GM23338 (cell line): ENCODE measurements around the gene POLR3K.

ENCODE experiments used
- CREB1 ChIP-seq: fragments of 250-450 bp; sonication (Bioruptor Pico); IDR thresholded peaks from 2 replicates; pipeline ENCODE4 v1.5.0; 2020; ENCODE audit warnings: low read depth, mild to moderate bottlenecking, moderate library complexity
- EZH2 ChIP-seq: fragments of 200-600 bp; sonication (generic); IDR thresholded peaks from one replicate; pipeline ENCODE4 v1.8.0; 2017; ENCODE audit warnings: antibody characterized with exemption, mild to moderate bottlenecking, low read depth; ENCODE audit not compliant: unreplicated experiment
- EZH2phosphoT487 ChIP-seq: fragments of 200-600 bp; sonication (generic); IDR thresholded peaks from one replicate; pipeline ENCODE4 v1.8.1; 2018; ENCODE audit warnings: antibody characterized with exemption; ENCODE audit not compliant: unreplicated experiment
- JUNB ChIP-seq: IDR thresholded peaks from one replicate; pipeline ENCODE4 v1.6.1; 2016; ENCODE audit warnings: antibody characterized with exemption; ENCODE audit not compliant: unreplicated experiment
- NANOG ChIP-seq: IDR thresholded peaks from 2 replicates; pipeline ENCODE4 v1.6.1; 2016; ENCODE audit warnings: antibody characterized with exemption, borderline replicate concordance
- POLR2AphosphoS5 ChIP-seq: IDR thresholded peaks from 2 replicates; pipeline ENCODE4 v1.6.1; 2016; ENCODE audit warnings: antibody characterized with exemption, low read depth
- REST ChIP-seq: IDR thresholded peaks from one replicate; pipeline ENCODE4 v1.6.1; 2018; ENCODE audit warnings: antibody characterized with exemption; ENCODE audit not compliant: unreplicated experiment
- STAT1 ChIP-seq: IDR thresholded peaks from one replicate; pipeline ENCODE4 v1.6.1; 2016; ENCODE audit warnings: antibody characterized with exemption; ENCODE audit not compliant: unreplicated experiment
- ZNF331 ChIP-seq: fragments of 250-450 bp; sonication (Bioruptor Pico); IDR thresholded peaks from 2 replicates; pipeline ENCODE4 v1.5.0; 2020; ENCODE audit warnings: low read depth, mild to moderate bottlenecking, moderate library complexity
- TF ChIP-seq, protein P1 (sequence below), 2 experiments: fragments of 200-600 bp in 1 of 2; sonication (generic) in 1 of 2; conservative IDR thresholded peaks; 2 replicates each; pipeline versions ENCODE4 v1.5.1 to v1.6.1; 2016 to 2017; ENCODE audit warnings: antibody characterized with exemption in 2 of 2, low read depth in 2 of 2, mild to moderate bottlenecking in 2 of 2, moderate library complexity in 1 of 2
- TF ChIP-seq, protein P2 (sequence below): IDR thresholded peaks from 2 replicates; pipeline ENCODE4 v1.6.1; 2016; ENCODE audit warnings: antibody characterized with exemption

DNA sequence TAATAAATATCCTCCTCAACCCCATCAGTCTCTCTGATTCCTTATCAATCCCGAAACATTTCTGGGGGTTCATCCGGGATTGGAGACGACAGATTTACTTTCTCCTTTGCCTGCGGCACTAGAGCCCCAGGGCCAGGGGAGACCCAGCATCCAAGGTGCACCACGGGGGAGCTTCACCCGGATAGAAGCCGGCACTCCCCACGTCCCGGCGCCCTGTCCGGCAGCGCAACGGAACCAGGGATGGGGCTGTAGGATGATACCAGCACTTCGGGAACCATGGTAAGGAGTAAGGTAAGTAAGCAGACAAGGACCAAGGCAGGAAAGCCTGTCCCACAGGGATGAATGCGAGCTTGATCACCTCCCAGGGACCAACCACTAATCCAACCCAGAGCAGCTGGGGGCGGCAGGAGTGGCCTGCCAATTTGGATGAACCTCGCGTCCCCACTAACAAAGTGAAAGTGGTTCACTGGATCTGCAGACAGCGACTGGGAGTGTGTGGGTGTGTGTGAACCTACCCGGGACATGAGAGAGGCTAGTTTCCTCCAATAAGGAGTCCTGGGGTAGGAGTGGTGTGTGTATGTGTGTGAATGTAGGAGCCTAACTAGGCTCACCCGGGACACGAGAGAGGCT lies 11.9 kb downstream of the POLR3K start:
- TF ChIP-seq, protein P1, sequence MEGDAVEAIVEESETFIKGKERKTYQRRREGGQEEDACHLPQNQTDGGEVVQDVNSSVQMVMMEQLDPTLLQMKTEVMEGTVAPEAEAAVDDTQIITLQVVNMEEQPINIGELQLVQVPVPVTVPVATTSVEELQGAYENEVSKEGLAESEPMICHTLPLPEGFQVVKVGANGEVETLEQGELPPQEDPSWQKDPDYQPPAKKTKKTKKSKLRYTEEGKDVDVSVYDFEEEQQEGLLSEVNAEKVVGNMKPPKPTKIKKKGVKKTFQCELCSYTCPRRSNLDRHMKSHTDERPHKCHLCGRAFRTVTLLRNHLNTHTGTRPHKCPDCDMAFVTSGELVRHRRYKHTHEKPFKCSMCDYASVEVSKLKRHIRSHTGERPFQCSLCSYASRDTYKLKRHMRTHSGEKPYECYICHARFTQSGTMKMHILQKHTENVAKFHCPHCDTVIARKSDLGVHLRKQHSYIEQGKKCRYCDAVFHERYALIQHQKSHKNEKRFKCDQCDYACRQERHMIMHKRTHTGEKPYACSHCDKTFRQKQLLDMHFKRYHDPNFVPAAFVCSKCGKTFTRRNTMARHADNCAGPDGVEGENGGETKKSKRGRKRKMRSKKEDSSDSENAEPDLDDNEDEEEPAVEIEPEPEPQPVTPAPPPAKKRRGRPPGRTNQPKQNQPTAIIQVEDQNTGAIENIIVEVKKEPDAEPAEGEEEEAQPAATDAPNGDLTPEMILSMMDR (conservative IDR thresholded peaks at IDR 0.05; ENCODE audit: low read depth in 2 of 2), result no peak
- TF ChIP-seq EZH2, result no peak
- TF ChIP-seq POLR2AphosphoS5, result no peak
- TF ChIP-seq JUNB, result no peak
- TF ChIP-seq CREB1, result no peak
- TF ChIP-seq EZH2phosphoT487, result no peak
- TF ChIP-seq REST, result no peak
- no peak for TF ChIP-seq STAT1
- TF ChIP-seq NANOG, result no peak
- no peak for TF ChIP-seq ZNF331 (CRISPR knock-in tag)
- TF ChIP-seq, protein P2, sequence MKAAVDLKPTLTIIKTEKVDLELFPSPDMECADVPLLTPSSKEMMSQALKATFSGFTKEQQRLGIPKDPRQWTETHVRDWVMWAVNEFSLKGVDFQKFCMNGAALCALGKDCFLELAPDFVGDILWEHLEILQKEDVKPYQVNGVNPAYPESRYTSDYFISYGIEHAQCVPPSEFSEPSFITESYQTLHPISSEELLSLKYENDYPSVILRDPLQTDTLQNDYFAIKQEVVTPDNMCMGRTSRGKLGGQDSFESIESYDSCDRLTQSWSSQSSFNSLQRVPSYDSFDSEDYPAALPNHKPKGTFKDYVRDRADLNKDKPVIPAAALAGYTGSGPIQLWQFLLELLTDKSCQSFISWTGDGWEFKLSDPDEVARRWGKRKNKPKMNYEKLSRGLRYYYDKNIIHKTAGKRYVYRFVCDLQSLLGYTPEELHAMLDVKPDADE, result no peak
